ENCODE measurements around the gene PIWIL4.
"Not testable (repeated sequence)": the region's sequence is repeated elsewhere in the genome, so short reads cannot be mapped to it uniquely, and the experiment has no call there.

Gene PIWIL4

DNA sequence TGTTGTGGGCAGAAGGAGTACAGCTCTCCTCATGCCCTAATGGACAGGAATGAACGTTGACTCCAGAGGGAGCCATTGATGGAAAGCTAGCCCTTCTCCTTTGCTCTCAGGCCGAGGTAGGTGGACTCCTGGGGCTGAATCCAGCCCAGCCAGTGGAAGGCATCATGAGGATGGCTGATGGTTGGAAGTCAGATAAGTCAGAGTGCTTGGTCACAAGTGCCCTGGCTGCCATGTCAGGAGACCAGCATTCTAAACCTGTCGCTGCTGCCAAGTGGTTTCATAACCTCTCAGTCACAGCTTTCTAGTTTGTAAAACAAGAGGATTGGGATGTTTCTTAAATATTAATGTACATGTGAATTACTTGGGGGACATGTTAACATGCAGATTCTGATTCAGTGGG lies 32.3 kb downstream of the PIWIL4 start:
- H3K36me3 ChIP-seq (ENCODE audit: control insufficient read depth in 1 of 2, insufficient read depth in 2 of 2, low read length in 2 of 2): peaks cover 10 to 29% of the 10 kb centered on the region in 2 donors
- peaks cover 0 to 2% of the 10 kb centered on the region in 2 donors for H3K9me3 ChIP-seq (ENCODE audit: control insufficient read depth in 1 of 2, low read length in 2 of 2)
- no peak overlapping the region for H3K9ac ChIP-seq (ENCODE audit: low read depth in 1 of 2, low read length in 2 of 2)
- H3K27ac ChIP-seq (ENCODE audit: low read depth, low read length): no peak overlapping the region
- no peaks in the 10 kb centered on the region for H3K27me3 ChIP-seq (ENCODE audit: control insufficient read depth in 1 of 2, insufficient read depth in 2 of 2, low read length in 2 of 2)
- H3K4me1 ChIP-seq (ENCODE audit: control insufficient read depth in 1 of 2, insufficient read depth in 2 of 2, low read length in 2 of 2): peaks cover 4 to 22% of the 10 kb centered on the region in 2 donors
- no peak overlapping the region for H3K4me3 ChIP-seq (ENCODE audit: low read depth in 1 of 2, low read length in 2 of 2)

DNA sequence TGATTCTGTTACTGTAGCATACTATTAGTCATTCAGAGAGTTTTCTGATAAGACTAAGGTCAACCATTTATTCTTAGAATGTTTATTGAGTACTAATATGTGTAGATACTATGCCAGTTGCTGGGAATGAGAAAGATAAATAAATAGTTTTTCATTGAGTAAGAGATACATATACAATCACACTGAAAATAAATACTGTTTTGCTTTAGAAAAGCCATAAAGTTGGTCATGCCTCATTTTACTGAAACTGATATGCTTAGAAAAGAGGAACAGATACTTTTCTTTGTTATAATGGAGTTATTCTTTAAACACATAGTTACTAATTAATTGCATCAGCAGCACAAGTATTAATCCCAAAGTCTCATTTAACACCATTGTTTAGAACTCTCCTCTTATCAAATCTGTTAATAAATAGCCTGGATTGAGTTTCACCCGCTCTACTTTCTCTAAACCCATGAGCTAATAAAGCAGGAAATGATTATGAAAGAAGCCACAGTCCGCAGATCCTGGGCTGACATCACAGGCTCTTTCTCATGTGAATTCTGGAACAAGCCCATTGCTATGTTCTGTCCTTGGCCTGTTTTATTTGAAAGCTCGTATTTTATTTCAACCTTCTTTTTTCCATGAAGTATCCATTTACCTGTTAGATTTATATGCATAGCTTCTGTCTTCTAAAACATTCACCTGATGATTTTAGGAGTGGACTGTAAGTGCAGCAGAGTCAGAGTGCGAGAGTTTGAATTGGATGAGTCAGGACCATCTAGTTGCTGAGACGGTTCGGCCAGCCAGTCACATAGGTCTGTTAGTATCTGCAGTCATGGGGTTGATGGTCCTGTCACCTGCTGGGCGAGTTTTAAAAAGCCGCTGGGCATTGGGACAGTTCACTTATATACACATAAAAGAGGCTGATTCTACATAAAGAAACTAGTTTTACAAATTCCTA lies 35.5 kb downstream of the PIWIL4 start:
- Histone ChIP-seq H3K27ac (ENCODE audit: low read depth, low read length) (peak overlapping the region; percentile 76), H3K4me3 (ENCODE audit: low read depth in 1 of 2, low read length in 2 of 2) (peak overlapping the region in 1 of 2 donors; percentile 29)

DNA sequence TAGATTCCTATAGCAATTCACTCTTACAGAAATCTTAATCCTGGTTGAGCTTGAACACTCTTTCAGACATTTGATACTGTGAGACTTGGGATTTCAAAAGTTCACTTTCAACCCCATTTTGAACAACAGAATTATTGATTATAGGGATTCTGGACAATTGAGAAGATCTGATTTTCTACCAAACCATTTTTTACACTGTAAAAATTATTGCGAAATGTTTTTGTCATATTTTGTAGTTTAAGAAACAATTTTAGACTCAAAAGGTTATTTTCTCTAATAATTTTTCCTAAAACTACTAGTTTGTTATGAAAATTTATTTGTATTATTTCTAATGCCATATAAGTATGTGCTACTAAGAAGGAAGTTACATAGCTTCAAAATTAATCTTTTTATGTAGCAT lies 36.4 kb downstream of the PIWIL4 start:
- Histone ChIP-seq H3K4me1 (ENCODE audit: control insufficient read depth in 1 of 2, insufficient read depth in 2 of 2, low read length in 2 of 2) (peaks cover 4 to 22% of the 10 kb centered on the region in 2 donors), H3K9ac (ENCODE audit: low read depth in 1 of 2, low read length in 2 of 2) (peak overlapping the region; percentile 7 to 15), H3K27ac (ENCODE audit: low read depth, low read length) (peak overlapping the region; percentile 76), H3K4me3 (ENCODE audit: low read depth in 1 of 2, low read length in 2 of 2) (peak overlapping the region in 1 of 2 donors; percentile 29), H3K36me3 (ENCODE audit: control insufficient read depth in 1 of 2, insufficient read depth in 2 of 2, low read length in 2 of 2) (peaks cover 10 to 22% of the 10 kb centered on the region in 2 donors), H3K9me3 (ENCODE audit: control insufficient read depth in 1 of 2, low read length in 2 of 2) (peaks cover 0 to 2% of the 10 kb centered on the region in 2 donors), H3K27me3 (ENCODE audit: control insufficient read depth in 1 of 2, insufficient read depth in 2 of 2, low read length in 2 of 2) (no peaks in the 10 kb centered on the region)

More for the DNA sequence above, 35.5 kb downstream of the PIWIL4 start:
- peaks cover 0 to 2% of the 10 kb centered on the region in 2 donors for H3K9me3 ChIP-seq (ENCODE audit: control insufficient read depth in 1 of 2, low read length in 2 of 2)
- peaks cover 5 to 16% of the 10 kb centered on the region in 2 donors for H3K36me3 ChIP-seq (ENCODE audit: control insufficient read depth in 1 of 2, insufficient read depth in 2 of 2, low read length in 2 of 2)
- no peaks in the 10 kb centered on the region for H3K27me3 ChIP-seq (ENCODE audit: control insufficient read depth in 1 of 2, insufficient read depth in 2 of 2, low read length in 2 of 2)
- H3K9ac ChIP-seq (ENCODE audit: low read depth in 1 of 2, low read length in 2 of 2): peak overlapping the region; percentile 7 to 15
- H3K4me1 ChIP-seq (ENCODE audit: control insufficient read depth in 1 of 2, insufficient read depth in 2 of 2, low read length in 2 of 2): peaks cover 4 to 22% of the 10 kb centered on the region in 2 donors

DNA sequence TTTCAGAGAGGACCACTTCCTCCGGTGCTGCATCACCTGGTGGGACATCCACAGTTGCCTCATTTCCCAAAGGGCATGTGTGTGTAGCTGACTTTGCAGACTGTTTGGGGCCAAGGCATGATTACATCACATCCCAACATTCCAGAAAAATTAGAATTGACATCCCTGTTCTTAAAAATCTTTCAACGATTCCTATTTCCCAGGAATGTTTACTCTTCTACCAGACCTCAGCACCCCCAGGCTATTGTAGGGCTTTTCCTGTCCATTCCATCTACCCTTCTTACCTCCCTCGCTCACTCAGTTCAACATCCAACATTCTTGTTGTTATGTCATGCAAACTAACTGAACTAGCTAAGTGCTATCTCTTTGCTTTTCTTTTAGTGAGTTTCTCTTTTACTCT lies 37.3 kb downstream of the PIWIL4 start:
- Histone ChIP-seq H3K9ac (ENCODE audit: low read depth in 1 of 2, low read length in 2 of 2) (no peak overlapping the region), H3K36me3 (ENCODE audit: control insufficient read depth in 1 of 2, insufficient read depth in 2 of 2, low read length in 2 of 2) (peaks cover 7 to 25% of the 10 kb centered on the region in 2 donors), H3K27me3 (ENCODE audit: control insufficient read depth in 1 of 2, insufficient read depth in 2 of 2, low read length in 2 of 2) (no peaks in the 10 kb centered on the region), H3K27ac (ENCODE audit: low read depth, low read length) (no peak overlapping the region), H3K9me3 (ENCODE audit: control insufficient read depth in 1 of 2, low read length in 2 of 2) (peaks cover 0 to 2% of the 10 kb centered on the region in 2 donors), H3K4me3 (ENCODE audit: low read depth in 1 of 2, low read length in 2 of 2) (no peak overlapping the region), H3K4me1 (ENCODE audit: control insufficient read depth in 1 of 2, insufficient read depth in 2 of 2, low read length in 2 of 2) (peaks cover 4 to 22% of the 10 kb centered on the region in 2 donors)

DNA sequence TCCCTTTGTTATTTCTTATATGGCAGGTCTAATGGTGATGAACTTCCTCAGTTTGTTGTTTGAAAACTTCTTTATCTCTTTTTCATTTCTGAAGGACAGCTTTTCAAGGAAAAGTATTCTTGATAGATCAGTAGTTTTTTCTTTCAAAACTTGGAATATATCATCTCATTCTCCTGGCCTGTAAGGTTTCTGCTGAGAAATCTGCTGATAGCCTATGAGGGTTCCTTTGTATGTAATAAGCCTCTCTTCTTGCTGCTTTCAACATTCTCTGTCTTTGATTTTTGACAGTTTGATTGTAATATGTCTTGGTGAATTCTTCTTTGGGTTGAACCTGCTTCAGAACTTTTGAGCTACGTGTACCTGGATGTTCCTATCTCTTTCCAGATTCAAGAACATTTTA lies 46.0 kb downstream of the PIWIL4 start:
- Histone ChIP-seq H3K9me3 (ENCODE audit: control insufficient read depth in 1 of 2, low read length in 2 of 2) (peaks cover 12 to 14% of the 10 kb centered on the region in 2 donors), H3K27me3 (ENCODE audit: control insufficient read depth in 1 of 2, insufficient read depth in 2 of 2, low read length in 2 of 2) (no peaks in the 10 kb centered on the region)

DNA sequence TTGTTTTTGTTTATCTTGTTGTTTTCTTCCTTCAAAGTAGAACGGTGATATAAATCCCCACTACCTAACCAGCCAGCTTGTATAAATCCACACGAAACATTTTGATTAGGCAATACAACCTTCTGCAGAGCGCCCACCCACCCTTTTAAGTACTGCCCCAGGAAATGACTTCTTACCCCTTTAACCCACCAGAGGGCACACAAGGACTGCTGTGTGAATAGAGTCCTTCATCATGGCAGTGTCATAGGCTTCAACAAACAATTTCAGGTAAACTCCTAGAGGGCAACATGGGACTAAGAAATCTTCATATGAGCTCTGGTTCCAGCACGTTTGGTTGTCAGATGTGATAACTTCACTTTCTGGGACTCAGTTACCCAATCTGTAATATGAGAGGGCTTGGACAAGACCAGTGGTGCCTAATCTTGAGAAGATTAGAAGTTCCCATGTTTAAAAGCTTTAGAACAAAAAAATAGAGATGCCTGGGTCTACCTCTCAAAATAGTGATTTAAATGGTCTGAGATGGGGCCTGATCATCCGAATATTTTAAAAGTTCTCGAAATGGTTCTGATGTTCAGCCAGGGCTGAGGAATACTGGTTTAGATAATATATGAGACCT lies 56.1 kb downstream of the PIWIL4 start:
- Histone ChIP-seq H3K27me3 (ENCODE audit: control insufficient read depth in 1 of 2, insufficient read depth in 2 of 2, low read length in 2 of 2) (no peaks in the 10 kb centered on the region), H3K4me1 (ENCODE audit: control insufficient read depth in 1 of 2, insufficient read depth in 2 of 2, low read length in 2 of 2) (no peaks in the 10 kb centered on the region)

More for the DNA sequence above, 46.0 kb downstream of the PIWIL4 start:
- H3K36me3 ChIP-seq (ENCODE audit: control insufficient read depth in 1 of 2, insufficient read depth in 2 of 2, low read length in 2 of 2): peaks cover 8 to 20% of the 10 kb centered on the region in 2 donors
- no peak overlapping the region for H3K27ac ChIP-seq (ENCODE audit: low read depth, low read length)
- H3K4me1 ChIP-seq (ENCODE audit: control insufficient read depth in 1 of 2, insufficient read depth in 2 of 2, low read length in 2 of 2): no peaks in the 10 kb centered on the region
- no peak overlapping the region for H3K9ac ChIP-seq (ENCODE audit: low read depth in 1 of 2, low read length in 2 of 2)
- H3K4me3 ChIP-seq (ENCODE audit: low read depth in 1 of 2, low read length in 2 of 2): no peak overlapping the region

DNA sequence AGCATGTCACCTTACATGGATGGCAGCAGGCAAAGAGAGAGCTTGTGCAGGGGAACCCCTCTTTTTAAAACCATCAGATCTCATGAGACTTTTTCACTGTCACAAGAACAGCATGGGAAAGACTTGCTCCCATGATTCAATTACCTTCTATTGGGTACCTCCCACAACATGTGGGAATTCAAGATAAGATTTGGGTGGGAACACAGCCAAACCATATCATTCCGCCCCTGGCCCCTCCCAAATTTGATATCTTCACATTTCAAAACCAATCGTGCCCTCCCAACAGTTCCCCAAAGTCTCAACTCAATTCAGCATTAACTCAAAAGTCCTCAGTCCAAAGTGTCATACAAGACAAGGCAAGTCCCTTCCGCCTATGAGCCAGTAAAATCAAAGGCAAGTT lies 58.3 kb downstream of the PIWIL4 start:
- not testable (repeated sequence) for H3K9ac ChIP-seq (ENCODE audit: low read depth in 1 of 2, low read length in 2 of 2); H3K36me3 ChIP-seq (ENCODE audit: control insufficient read depth in 1 of 2, insufficient read depth in 2 of 2, low read length in 2 of 2); H3K27me3 ChIP-seq (ENCODE audit: control insufficient read depth in 1 of 2, insufficient read depth in 2 of 2, low read length in 2 of 2); H3K4me3 ChIP-seq (ENCODE audit: low read depth in 1 of 2, low read length in 2 of 2); H3K27ac ChIP-seq (ENCODE audit: low read depth, low read length); H3K4me1 ChIP-seq (ENCODE audit: control insufficient read depth in 1 of 2, insufficient read depth in 2 of 2, low read length in 2 of 2)
- peaks cover 4 to 13% of the 10 kb centered on the region in 2 donors for H3K9me3 ChIP-seq (ENCODE audit: control insufficient read depth in 1 of 2, low read length in 2 of 2)

More for the DNA sequence above, 56.1 kb downstream of the PIWIL4 start:
- H3K36me3 ChIP-seq (ENCODE audit: control insufficient read depth in 1 of 2, insufficient read depth in 2 of 2, low read length in 2 of 2): peaks cover 4 to 5% of the 10 kb centered on the region in 2 donors
- peaks cover 4 to 13% of the 10 kb centered on the region in 2 donors for H3K9me3 ChIP-seq (ENCODE audit: control insufficient read depth in 1 of 2, low read length in 2 of 2)
- no peak overlapping the region for H3K4me3 ChIP-seq (ENCODE audit: low read depth in 1 of 2, low read length in 2 of 2)
- no peak overlapping the region for H3K9ac ChIP-seq (ENCODE audit: low read depth in 1 of 2, low read length in 2 of 2)
- no peak overlapping the region for H3K27ac ChIP-seq (ENCODE audit: low read depth, low read length)

DNA sequence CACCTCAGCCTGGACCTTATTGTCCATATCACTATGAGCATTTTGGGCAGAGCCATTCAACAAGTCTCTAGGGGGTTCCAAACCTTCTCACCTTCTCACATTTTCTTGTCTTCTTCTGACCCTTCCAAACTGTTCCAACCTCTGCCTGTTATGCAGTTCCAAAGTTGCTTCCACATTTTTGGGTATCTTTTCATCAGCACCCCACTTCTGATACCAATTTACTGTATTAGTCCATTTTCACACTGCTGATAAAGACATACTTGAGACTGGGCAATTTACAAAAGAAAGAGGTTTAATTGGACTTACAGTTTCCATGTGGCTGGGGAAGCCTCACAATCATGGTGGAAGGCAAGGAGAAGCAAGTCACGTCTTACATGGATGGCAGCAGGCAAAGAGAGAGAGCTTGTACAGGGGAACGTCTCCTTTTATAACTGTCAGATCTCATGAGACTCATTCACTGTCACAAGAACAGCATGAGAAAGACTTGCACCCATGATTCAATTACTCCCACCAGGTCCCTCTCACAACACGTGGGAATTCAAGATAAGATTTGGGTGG lies 59.9 kb downstream of the PIWIL4 start:
- not testable (repeated sequence) for H3K36me3 ChIP-seq (ENCODE audit: control insufficient read depth in 1 of 2, insufficient read depth in 2 of 2, low read length in 2 of 2); H3K4me1 ChIP-seq (ENCODE audit: control insufficient read depth in 1 of 2, insufficient read depth in 2 of 2, low read length in 2 of 2); H3K27me3 ChIP-seq (ENCODE audit: control insufficient read depth in 1 of 2, insufficient read depth in 2 of 2, low read length in 2 of 2); H3K27ac ChIP-seq (ENCODE audit: low read depth, low read length); H3K4me3 ChIP-seq (ENCODE audit: low read depth in 1 of 2, low read length in 2 of 2); H3K9ac ChIP-seq (ENCODE audit: low read depth in 1 of 2, low read length in 2 of 2)
- H3K9me3 ChIP-seq (ENCODE audit: control insufficient read depth in 1 of 2, low read length in 2 of 2): peaks cover 4 to 13% of the 10 kb centered on the region in 2 donors

DNA sequence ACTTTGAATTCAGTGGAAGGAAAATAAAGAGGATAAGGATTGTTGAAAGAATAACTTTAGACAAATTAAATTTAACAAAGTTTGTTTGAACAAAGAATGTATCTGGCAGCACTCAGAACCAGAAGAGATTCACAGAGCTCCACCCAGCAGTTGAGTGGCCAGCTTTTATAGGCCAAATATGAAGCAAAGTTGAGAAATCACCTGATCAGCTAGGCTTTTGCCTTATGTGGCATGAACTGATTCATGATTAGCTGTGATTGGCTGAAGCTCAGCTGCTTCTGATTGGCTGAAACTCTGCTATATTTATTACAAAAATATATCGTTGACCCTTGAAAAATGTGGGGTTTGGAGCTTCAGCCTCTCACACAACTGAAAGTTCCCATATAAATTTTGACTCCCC lies 62.6 kb downstream of the PIWIL4 start:
- Histone ChIP-seq H3K4me3 (ENCODE audit: low read depth in 1 of 2, low read length in 2 of 2) (no peak overlapping the region), H3K9me3 (ENCODE audit: control insufficient read depth in 1 of 2, low read length in 2 of 2) (peaks cover 4 to 13% of the 10 kb centered on the region in 2 donors), H3K27me3 (ENCODE audit: control insufficient read depth in 1 of 2, insufficient read depth in 2 of 2, low read length in 2 of 2) (no peaks in the 10 kb centered on the region), H3K4me1 (ENCODE audit: control insufficient read depth in 1 of 2, insufficient read depth in 2 of 2, low read length in 2 of 2) (no peaks in the 10 kb centered on the region), H3K9ac (ENCODE audit: low read depth in 1 of 2, low read length in 2 of 2) (no peak overlapping the region), H3K27ac (ENCODE audit: low read depth, low read length) (no peak overlapping the region), H3K36me3 (ENCODE audit: control insufficient read depth in 1 of 2, insufficient read depth in 2 of 2, low read length in 2 of 2) (no peaks in the 10 kb centered on the region)

DNA sequence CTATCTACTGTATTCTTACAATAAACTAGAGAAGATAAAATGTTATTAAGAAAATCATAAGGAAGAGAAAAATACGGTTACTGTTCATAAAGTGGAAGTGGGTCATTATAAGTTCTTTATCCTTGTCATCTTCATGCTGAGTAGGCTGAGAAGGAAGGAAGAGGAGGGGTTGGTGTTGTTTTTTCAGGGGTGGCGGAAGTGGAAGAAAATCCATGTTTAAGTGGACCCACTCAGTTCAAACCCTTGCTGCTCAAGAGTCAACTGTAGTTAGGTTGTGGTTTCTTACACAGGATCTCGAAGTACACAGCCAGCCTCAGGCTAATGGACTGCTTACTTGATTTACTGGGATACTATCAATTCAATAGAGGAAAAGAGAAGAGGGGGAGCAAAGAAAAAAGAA lies 63.1 kb downstream of the PIWIL4 start:
- no peaks in the 10 kb centered on the region for H3K27me3 ChIP-seq (ENCODE audit: control insufficient read depth in 1 of 2, insufficient read depth in 2 of 2, low read length in 2 of 2)
- no peak overlapping the region for H3K27ac ChIP-seq (ENCODE audit: low read depth, low read length)
- H3K4me3 ChIP-seq (ENCODE audit: low read depth in 1 of 2, low read length in 2 of 2): no peak overlapping the region
- H3K9ac ChIP-seq (ENCODE audit: low read depth in 1 of 2, low read length in 2 of 2): no peak overlapping the region
- no peaks in the 10 kb centered on the region for H3K36me3 ChIP-seq (ENCODE audit: control insufficient read depth in 1 of 2, insufficient read depth in 2 of 2, low read length in 2 of 2)
- peaks cover 4 to 13% of the 10 kb centered on the region in 2 donors for H3K9me3 ChIP-seq (ENCODE audit: control insufficient read depth in 1 of 2, low read length in 2 of 2)
- no peaks in the 10 kb centered on the region for H3K4me1 ChIP-seq (ENCODE audit: control insufficient read depth in 1 of 2, insufficient read depth in 2 of 2, low read length in 2 of 2)
